ENCODE measurements around the gene PRL.

The PRL gene

DNA sequence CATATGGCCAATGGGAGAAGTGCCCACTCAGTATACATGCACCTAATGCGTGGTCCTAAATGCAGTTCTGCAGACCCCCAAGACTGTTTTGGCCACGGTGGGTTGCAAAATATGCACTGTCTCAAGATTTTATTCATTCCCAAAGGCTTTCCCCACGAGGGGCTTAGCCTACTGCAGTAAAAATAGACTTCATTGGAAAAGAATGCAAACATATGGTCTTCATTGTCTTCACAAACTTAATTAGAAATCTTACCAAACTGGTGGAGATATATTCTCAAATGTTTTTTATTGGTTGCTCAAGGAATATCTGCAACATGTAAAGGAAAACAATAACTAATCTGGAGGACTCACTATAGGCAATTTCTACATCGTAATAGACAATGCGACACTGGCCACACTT is 31.6 kb upstream of the PRL start:
- TF ChIP-seq, protein P1, sequence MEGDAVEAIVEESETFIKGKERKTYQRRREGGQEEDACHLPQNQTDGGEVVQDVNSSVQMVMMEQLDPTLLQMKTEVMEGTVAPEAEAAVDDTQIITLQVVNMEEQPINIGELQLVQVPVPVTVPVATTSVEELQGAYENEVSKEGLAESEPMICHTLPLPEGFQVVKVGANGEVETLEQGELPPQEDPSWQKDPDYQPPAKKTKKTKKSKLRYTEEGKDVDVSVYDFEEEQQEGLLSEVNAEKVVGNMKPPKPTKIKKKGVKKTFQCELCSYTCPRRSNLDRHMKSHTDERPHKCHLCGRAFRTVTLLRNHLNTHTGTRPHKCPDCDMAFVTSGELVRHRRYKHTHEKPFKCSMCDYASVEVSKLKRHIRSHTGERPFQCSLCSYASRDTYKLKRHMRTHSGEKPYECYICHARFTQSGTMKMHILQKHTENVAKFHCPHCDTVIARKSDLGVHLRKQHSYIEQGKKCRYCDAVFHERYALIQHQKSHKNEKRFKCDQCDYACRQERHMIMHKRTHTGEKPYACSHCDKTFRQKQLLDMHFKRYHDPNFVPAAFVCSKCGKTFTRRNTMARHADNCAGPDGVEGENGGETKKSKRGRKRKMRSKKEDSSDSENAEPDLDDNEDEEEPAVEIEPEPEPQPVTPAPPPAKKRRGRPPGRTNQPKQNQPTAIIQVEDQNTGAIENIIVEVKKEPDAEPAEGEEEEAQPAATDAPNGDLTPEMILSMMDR (conservative IDR thresholded peaks at IDR 0.05; ENCODE audit: low read depth): no peak
- H3K27ac ChIP-seq: no peak overlapping the region
- ChIA-PET POLR2A (ENCODE audit: low non-redundant PET) (no interaction called here), CTCF (no interaction called here)
- no peak for DNase-seq (ENCODE audit: low spot score)

- no peak for DNase-seq (ENCODE audit: low spot score)
- CTCF ChIA-PET: no interaction called here
- POLR2A ChIA-PET (ENCODE audit: low non-redundant PET): no interaction called here
- H3K27ac ChIP-seq: no peak overlapping the region
- TF ChIP-seq, protein P1 (conservative IDR thresholded peaks at IDR 0.05; ENCODE audit: low read depth): no peak
These were observed 31.0 kb upstream of the PRL start for GRCh38 chr6:22327881-22328280.

- no peak overlapping the region for H3K27ac ChIP-seq
- TF ChIP-seq, protein P1 (conservative IDR thresholded peaks at IDR 0.05; ENCODE audit: low read depth): no peak
- DNase-seq (ENCODE audit: low spot score): no peak
- ChIA-PET POLR2A (ENCODE audit: low non-redundant PET) (no interaction called here), CTCF (no interaction called here)
These were observed 29.7 kb upstream of the PRL start for GRCh38 chr6:22326500-22326899.

- CTCF ChIA-PET: no interaction called here
- no peak overlapping the region for H3K27ac ChIP-seq
- no peak for DNase-seq (ENCODE audit: low spot score)
- POLR2A ChIA-PET (ENCODE audit: low non-redundant PET): no interaction called here
- TF ChIP-seq, protein P1 (conservative IDR thresholded peaks at IDR 0.05; ENCODE audit: low read depth): no peak
These were observed 28.6 kb upstream of the PRL start for GRCh38 chr6:22325481-22325880.

DNA sequence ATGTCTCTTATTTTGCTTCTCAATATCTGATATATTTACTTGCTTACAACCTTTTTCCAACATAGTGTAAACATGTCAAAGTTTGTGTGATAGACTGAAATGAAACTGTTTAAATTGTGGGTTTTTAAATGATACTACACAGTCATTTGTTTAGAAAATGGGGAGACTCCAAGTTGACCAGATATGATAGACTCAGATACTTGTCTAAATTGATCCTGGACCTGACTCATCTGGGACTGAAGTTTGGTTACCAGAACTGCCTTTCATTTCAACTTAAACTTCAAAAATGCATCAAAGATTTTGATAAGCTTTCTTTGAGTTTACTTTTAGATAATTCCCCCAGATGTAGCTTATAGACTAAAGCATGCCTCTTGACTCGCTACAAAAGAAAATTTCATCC is 27.0 kb upstream of the PRL start:
- TF ChIP-seq, protein P1 (conservative IDR thresholded peaks at IDR 0.05; ENCODE audit: low read depth): no peak
- ChIA-PET POLR2A (ENCODE audit: low non-redundant PET) (no interaction called here), CTCF (no interaction called here)

DNA sequence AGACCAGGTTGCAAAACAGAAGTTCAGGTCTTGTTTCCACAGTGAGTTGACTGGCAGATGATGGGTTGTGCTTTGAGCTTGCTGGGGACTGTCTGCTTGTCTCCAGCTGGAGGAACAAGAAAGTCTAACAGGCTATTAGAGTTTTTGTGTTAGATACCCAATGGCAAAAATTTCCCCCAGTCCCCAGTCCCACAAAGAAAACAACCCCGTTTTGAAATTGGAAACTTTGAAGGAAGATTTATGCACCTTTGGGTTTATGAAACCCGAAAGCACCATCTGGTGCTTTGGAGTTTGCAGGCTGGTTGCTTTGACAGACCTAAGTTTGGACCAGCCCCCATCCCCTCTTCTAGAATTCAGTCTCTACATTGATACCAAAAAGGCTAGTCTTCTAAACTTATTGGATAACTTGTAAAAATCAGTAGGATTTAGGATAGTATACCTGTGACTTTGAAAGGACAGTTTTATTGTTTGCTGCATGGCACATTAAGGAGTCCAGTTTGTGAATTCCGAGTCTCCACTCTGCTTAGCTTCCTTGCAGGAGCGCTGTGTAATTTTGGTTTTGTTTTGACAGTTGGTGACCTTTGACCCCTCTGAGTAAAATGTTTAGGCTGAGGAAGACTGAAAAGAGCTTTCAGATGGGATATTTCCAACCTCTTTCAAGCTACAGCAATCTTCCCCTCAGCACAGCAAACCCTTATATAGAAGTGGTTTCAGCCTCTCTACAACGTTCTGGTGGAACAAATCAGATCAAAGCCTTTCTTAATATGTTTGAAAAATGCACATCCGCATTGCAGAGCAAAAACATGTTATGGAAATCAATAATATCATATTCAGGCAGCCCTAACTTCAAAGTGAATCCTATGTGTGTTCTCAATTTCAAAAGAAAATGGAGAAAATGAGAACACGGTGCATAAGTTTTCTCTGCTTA is 25.5 kb upstream of the PRL start:
- no peak for DNase-seq (ENCODE audit: low spot score)
- TF ChIP-seq, protein P1 (conservative IDR thresholded peaks at IDR 0.05; ENCODE audit: low read depth): no peak
- H3K27ac ChIP-seq: no peak overlapping the region
- CTCF ChIA-PET: no interaction called here
- POLR2A ChIA-PET (ENCODE audit: low non-redundant PET): no interaction called here

More for the DNA sequence above, 27.0 kb upstream of the PRL start:
- no peak overlapping the region for H3K27ac ChIP-seq
- no peak for DNase-seq (ENCODE audit: low spot score)
